PFSK-1 (cell line): ENCODE results near the gene CABLES1.

Source experiments
- FOXP2 ChIP-seq: optimal IDR thresholded peaks from 2 replicates; pipeline ENCODE3; 2011; ENCODE audit warnings: borderline replicate concordance, control low read depth, inconsistent platforms; ENCODE audit not compliant: insufficient read depth; ENCODE audit errors: extremely low read length, extremely low read depth
- POLR2AphosphoS5 ChIP-seq: IDR thresholded peaks from 2 replicates; pipeline ENCODE4 v1.6.1; 2012; ENCODE audit warnings: low read depth, mild to moderate bottlenecking, control low read depth, low read length, moderate library complexity
- SIN3A ChIP-seq: IDR thresholded peaks from 2 replicates; pipeline ENCODE4 v1.6.1; 2012; ENCODE audit warnings: mild to moderate bottlenecking, low read length, moderate library complexity, borderline replicate concordance; ENCODE audit not compliant: insufficient read depth
- TAF1 ChIP-seq: IDR thresholded peaks from 2 replicates; pipeline ENCODE4 v1.6.1; 2012; ENCODE audit warnings: low read length, control low read depth, borderline replicate concordance; ENCODE audit not compliant: insufficient read depth
- TF ChIP-seq, protein P1 (sequence below), 2 experiments: IDR thresholded peaks; 2 replicates each; pipeline versions ENCODE4 v1.6.1 to v1.8.0; 2011 to 2012; ENCODE audit warnings: low read depth in 2 of 2, low read length in 2 of 2, control low read depth in 1 of 2, inconsistent platforms in 1 of 2, mild to moderate bottlenecking in 1 of 2, moderate library complexity in 1 of 2; ENCODE audit not compliant: insufficient read depth in 1 of 2

CABLES1 gene

DNA sequence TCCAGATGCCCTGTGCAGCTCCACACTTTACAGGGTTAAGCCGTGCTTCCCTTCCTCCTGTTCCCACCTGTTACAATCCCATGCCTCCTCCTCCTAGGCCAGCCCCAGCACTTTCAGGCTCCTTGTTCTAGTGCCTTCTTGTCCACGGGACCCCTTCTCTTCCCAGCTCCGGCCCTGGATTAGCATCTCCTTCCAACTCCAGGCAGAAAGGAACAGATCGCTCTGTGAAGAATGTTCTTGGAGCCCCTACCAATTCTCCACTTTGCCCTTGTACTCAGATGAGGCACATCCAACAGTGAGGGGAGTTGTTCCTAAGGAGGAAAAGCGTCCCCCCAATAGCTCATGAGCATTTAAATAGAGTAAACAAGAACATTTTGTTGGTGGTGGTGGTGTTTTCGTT lies 72.7 kb downstream of the CABLES1 start:
- TF ChIP-seq SIN3A (no peak), TAF1 (no peak), FOXP2 (no peak), POLR2AphosphoS5 (no peak)
- TF ChIP-seq, protein P1, sequence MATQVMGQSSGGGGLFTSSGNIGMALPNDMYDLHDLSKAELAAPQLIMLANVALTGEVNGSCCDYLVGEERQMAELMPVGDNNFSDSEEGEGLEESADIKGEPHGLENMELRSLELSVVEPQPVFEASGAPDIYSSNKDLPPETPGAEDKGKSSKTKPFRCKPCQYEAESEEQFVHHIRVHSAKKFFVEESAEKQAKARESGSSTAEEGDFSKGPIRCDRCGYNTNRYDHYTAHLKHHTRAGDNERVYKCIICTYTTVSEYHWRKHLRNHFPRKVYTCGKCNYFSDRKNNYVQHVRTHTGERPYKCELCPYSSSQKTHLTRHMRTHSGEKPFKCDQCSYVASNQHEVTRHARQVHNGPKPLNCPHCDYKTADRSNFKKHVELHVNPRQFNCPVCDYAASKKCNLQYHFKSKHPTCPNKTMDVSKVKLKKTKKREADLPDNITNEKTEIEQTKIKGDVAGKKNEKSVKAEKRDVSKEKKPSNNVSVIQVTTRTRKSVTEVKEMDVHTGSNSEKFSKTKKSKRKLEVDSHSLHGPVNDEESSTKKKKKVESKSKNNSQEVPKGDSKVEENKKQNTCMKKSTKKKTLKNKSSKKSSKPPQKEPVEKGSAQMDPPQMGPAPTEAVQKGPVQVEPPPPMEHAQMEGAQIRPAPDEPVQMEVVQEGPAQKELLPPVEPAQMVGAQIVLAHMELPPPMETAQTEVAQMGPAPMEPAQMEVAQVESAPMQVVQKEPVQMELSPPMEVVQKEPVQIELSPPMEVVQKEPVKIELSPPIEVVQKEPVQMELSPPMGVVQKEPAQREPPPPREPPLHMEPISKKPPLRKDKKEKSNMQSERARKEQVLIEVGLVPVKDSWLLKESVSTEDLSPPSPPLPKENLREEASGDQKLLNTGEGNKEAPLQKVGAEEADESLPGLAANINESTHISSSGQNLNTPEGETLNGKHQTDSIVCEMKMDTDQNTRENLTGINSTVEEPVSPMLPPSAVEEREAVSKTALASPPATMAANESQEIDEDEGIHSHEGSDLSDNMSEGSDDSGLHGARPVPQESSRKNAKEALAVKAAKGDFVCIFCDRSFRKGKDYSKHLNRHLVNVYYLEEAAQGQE (IDR thresholded peaks at IDR 0.05; ENCODE audit: insufficient read depth in 1 of 2, low read depth in 2 of 2, low read length in 2 of 2), result no peak

DNA sequence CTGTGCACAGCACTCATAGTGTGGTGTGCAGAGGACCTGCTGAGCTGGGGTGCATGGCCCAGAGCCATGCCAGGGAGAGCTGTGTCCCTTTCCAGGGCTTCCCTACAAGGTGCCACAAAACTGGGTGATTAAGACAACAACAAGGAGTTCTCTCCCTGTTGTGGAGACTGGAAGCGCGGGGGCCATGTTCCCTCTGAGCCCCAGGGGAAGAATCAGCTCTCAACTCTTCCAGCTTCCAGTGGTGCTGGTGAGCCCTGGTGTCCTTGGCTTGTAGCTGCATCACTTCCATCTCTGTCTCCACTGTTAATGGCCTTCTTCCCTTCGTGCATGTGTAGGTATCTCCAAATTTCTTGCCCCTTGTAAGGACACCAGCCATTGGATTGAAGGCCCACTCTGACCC lies 73.3 kb downstream of the CABLES1 start:
- TF ChIP-seq POLR2AphosphoS5 (no peak), TAF1 (no peak), SIN3A (no peak)

DNA sequence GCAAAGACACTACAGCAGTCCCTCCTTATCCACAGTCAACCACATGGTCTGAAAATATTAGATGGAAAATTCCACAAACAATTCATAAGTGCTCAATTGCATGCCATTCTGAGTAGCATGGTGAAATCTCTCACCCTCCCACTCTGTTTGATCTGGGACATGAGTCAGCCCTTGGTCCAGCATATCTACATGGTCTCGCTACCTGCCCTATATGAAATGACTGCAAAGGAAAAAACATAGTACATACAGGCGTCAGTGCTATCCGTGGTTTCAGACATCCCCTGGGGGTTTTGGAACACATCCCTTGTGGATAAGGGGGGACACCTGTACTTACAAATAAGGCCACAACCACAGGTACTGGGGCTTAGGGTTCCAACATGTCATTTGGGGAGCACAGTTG lies 73.7 kb downstream of the CABLES1 start:
- TF ChIP-seq TAF1 (no peak), POLR2AphosphoS5 (no peak), FOXP2 (no peak), SIN3A (no peak)
- TF ChIP-seq, protein P1 (IDR thresholded peaks at IDR 0.05; ENCODE audit: insufficient read depth in 1 of 2, low read depth in 2 of 2, low read length in 2 of 2), result no peak

DNA sequence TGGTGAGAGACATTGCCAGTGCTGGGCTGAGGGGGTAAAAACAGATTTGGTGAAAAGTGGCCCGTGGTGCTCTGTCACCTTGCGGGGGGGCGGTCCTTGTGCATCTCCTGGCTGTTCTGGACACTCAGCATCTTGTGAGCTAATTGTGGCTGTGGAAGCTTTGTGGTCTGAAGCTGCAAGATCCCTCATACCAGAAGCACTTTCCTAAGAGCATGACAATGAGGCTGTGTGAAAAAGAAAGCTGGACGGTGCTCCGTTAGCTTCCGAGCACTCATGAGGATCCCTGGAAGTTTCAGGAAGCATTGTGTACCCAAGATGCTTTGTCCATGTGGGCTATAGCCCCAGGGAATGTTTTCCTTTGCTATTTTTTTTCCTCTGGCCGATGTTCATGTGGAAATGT lies 74.5 kb downstream of the CABLES1 start:
- TF ChIP-seq FOXP2 (no peak), TAF1 (no peak), SIN3A (no peak), POLR2AphosphoS5 (no peak)
- TF ChIP-seq, protein P1 (IDR thresholded peaks at IDR 0.05; ENCODE audit: insufficient read depth in 1 of 2, low read depth in 2 of 2, low read length in 2 of 2), result no peak

DNA sequence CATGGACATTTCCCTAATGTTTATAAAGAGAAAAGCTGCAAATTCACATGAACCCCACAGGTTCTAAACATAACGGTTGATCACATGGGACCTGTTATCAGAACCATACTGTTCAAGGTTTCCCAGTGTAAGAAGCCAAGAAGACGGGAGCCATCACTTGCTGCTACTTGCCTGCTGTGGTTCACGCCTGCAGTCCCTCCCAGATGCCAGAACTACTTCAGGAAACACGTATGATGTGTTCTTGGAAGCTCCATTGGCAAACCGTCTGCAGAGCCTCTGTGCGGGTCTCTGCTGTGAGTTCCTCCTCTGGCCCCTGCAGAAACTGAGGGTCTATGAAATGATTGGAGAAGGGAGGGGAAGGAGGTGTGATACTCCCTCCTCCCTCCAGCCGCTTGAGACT lies 75.2 kb downstream of the CABLES1 start:
- TF ChIP-seq TAF1, result no peak
- TF ChIP-seq, protein P1 (IDR thresholded peaks at IDR 0.05; ENCODE audit: insufficient read depth in 1 of 2, low read depth in 2 of 2, low read length in 2 of 2), result no peak
- TF ChIP-seq FOXP2, result no peak
- no peak for TF ChIP-seq POLR2AphosphoS5
- TF ChIP-seq SIN3A, result no peak
